Measurements from ENCODE around the gene PRSS56.
"Not testable (repeated sequence)": the region's sequence is repeated elsewhere in the genome, so short reads cannot be mapped to it uniquely, and the experiment has no call there.

The PRSS56 gene

DNA sequence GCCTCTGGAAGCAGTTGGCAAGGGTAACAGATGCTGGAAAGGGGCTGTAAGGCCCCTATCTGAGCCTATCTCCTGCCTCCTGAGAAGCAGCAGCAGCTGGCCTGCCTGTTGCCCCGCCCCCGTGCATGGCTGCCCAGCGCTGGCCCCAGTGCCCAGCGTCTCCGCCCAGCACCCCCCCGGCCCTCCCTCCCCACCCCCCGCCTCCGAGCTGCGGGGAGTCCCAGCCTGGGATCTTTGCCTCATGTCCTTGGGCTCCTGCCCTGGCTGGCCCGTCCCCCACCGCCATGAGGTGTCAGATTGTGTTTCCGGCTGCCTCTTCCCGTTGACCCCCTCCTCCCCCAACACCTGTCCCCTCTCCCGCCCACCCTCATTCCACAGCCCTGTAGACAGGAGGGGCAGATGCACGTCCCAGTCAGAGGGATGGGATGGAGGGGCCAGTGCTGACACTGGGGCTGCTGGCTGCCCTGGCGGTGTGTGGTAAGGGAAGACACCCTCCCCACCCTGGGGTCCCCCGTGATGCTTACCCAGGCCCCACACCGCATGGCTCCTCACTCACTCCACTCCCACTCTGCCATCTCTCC lies 5.7 kb downstream of the PRSS56 start, which contains the start of gene CHRND:
Gene CHRND, plus strand, starts transcription at position 370 of the 581 bp plus-strand sequence. Its CDS starts 56 bp downstream, at position 426.
- Mint-ChIP-seq H3K27ac (peak within 1 kb of the TSS; percentile 30), H3K4me3 (no peak within 1 kb of the TSS), H3K36me3 (no peaks in the 10 kb centered on the region), H3K27me3 (peaks cover 18% of the 10 kb centered on the region), H3K9me3 (no peaks in the 10 kb centered on the region), H3K4me1 (peaks cover 30% of the 10 kb centered on the region)

DNA sequence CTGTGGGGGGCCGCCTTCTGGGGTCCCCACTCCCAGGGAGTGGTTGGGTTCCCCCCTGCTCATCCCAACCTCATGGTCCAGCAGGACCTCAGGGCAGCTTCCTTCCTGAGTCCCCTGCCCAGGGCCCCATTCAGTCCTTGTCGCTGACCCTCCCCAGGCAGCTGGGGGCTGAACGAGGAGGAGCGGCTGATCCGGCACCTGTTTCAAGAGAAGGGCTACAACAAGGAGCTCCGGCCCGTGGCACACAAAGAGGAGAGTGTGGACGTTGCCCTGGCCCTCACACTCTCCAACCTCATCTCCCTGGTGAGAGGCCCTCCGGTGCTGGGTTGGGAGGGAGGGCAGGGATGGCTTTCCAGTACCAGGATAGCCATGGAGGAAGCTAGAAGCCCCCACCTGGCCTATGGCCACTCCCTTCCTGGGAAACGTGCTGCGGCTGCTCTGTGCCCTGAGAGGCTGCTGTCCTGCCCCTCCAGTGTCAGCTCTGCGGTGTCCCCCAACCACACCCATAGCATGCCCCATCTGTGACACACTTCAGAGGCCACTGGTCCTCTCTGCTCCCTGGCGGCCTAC lies 6.3 kb downstream of the PRSS56 start:
- Mint-ChIP-seq H3K27ac (no peak overlapping the region), H3K4me3 (no peak overlapping the region), H3K27me3 (peaks cover 17% of the 10 kb centered on the region)

DNA sequence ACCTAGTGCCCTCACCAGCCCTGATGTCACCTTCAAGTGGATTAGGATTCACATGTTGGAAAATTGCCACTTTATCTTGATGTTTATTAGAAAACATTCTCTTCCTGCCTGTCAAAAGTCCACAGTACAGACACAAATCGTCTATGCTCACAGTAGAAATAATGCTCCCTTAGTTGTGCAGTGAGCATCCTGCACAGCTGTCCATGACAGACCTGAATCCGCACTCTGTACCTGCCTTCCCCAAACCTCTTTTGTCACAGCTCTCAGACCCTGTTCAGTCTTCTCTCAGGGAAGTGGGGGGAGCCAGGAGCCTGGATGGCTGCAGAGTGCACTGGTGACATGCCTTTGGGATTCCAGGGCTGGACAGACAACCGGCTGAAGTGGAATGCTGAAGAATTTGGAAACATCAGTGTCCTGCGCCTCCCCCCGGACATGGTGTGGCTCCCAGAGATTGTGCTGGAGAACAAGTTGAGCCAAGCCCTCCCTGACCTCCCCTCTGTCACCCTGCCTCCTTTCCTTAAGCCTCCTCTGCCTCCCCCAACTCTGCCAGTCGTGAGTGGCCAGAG lies 7.8 kb downstream of the PRSS56 start:
- H3K36me3 Mint-ChIP-seq, result no peaks in the 10 kb centered on the region
- no peak overlapping the region for H3K4me3 Mint-ChIP-seq

More for the DNA sequence above, 6.3 kb downstream of the PRSS56 start:
- Mint-ChIP-seq H3K4me1 (peaks cover 28% of the 10 kb centered on the region), H3K9me3 (no peaks in the 10 kb centered on the region), H3K36me3 (no peaks in the 10 kb centered on the region)

DNA sequence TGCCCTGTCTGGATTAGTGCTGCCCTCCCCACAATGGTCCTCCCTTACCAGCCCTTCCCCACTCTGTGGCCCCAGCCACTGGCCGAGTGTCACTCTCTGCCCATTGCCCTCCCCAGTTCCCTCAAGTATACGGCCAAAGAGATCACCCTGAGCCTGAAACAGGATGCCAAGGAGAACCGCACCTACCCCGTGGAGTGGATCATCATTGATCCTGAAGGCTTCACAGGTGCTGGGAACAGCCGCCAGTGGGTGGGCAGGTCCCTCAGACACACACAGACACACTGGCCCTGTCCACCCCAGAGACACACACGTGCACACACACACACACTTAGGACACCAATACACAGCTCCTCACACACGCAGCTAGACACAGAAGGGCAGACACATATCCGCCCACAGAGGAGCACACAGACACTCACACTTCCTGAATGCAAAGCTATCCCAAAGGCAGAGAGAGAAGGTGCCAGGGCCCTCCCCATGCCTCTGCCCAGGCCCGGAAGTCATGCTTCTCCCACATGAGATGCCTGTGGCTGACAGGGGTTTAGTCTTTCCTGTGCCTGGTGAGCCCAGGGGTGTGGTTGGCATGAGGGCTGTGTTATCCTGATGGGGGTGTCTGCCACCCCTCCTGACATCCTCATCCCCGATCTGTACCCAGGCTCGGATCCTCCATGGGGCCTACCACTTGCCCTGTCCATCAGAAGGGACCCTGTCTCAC lies 8.7 kb downstream of the PRSS56 start:
- Mint-ChIP-seq H3K4me3 (no peak overlapping the region), H3K27ac (no peak overlapping the region), H3K9me3 (no peaks in the 10 kb centered on the region), H3K27me3 (peaks cover 16% of the 10 kb centered on the region), H3K4me1 (peaks cover 20% of the 10 kb centered on the region), H3K36me3 (no peaks in the 10 kb centered on the region)

More for the DNA sequence above, 7.8 kb downstream of the PRSS56 start:
- Mint-ChIP-seq H3K27ac (no peak overlapping the region), H3K27me3 (peaks cover 18% of the 10 kb centered on the region), H3K4me1 (peaks cover 24% of the 10 kb centered on the region), H3K9me3 (no peaks in the 10 kb centered on the region)

DNA sequence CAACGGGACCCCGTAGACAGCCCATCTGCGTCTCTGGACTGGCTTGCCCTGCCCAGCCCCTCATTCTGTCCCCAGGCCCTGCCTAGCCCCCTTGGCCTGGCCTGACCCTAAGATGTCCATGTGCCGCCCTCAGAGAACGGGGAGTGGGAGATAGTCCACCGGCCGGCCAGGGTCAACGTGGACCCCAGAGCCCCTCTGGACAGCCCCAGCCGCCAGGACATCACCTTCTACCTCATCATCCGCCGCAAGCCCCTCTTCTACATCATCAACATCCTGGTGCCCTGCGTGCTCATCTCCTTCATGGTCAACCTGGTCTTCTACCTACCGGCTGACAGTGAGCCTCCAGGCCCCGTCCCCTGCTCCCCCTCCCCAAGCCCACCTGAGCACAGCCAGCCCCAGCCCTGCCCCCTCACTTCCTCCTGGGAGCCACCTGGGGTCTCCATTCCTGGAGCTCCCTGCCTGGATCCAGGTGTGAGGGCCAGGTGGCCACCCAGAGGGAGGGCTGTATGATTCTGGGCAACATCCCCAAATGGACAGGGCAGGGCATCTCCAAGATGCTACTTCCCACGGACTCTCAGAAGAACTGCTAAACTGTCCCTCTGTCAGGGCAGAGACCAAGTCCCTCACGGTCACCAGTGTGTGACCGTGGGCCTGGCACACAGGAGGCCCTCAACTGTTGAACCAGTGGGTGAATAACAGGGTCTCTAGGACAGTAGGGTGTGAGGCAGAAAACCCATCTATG lies 9.8 kb downstream of the PRSS56 start:
- peaks cover 17% of the 10 kb centered on the region for H3K4me1 Mint-ChIP-seq
- peaks cover 10% of the 10 kb centered on the region for H3K27me3 Mint-ChIP-seq
- H3K27ac Mint-ChIP-seq, result no peak overlapping the region
- no peak overlapping the region for H3K4me3 Mint-ChIP-seq
- no peaks in the 10 kb centered on the region for H3K9me3 Mint-ChIP-seq
- no peaks in the 10 kb centered on the region for H3K36me3 Mint-ChIP-seq

DNA sequence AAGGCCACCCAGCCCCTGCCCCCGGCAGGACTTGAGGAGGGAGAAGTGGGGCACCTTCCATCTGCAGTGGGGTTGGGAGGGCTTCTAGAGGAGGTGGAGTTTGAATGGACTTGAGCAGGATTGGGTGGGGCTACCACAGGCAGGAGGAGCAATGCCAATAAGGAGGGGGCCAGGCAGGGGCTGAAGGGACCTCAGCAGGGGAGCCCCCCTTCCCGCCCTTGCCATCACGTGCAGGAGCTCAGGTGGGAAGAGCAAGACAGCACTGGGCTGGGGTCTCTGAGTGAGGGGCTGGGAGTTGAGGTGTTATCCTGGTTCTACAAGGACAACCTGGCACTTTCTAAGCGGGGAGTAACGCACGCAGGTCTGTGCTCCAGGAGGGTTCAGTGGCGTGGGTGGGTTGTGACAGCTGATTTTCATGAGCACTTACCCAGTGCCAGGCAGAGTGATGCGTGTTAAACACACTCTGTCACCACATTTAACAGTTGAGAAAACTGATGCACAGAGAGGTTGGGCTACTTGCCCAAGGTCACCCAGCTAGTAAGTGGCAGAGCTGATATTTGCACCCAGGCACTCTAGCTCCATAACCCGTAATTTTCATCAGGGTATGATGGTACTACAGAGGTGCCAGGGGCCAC lies 10.6 kb downstream of the PRSS56 start:
- no peaks in the 10 kb centered on the region for H3K36me3 Mint-ChIP-seq
- no peaks in the 10 kb centered on the region for H3K9me3 Mint-ChIP-seq
- H3K4me1 Mint-ChIP-seq, result peaks cover 17% of the 10 kb centered on the region
- peaks cover 10% of the 10 kb centered on the region for H3K27me3 Mint-ChIP-seq
- no peak overlapping the region for H3K27ac Mint-ChIP-seq
- no peak overlapping the region for H3K4me3 Mint-ChIP-seq

DNA sequence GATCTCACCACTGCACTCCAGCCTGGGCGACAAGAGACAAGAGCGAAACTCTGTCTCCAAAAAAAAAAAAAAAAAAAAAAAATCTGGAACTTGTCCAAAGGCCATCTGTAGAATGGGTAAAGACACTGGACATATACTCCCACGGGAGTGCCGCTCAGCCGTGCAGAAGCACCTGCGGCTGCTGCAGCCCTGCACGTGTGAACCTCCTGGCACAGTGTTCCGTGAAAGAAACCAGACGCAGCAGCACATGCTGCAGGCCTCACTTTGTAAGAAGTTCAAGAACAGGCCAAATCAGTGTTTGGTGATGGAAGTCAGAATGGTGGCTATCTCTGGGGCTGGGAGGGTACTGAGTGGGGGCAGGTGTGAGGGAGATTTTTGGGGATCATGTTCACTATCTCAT lies 12.2 kb downstream of the PRSS56 start:
- no peaks in the 10 kb centered on the region for H3K9me3 Mint-ChIP-seq
- H3K27ac Mint-ChIP-seq, result no peak overlapping the region
- peaks cover 14% of the 10 kb centered on the region for H3K27me3 Mint-ChIP-seq
- H3K36me3 Mint-ChIP-seq, result no peaks in the 10 kb centered on the region
- H3K4me1 Mint-ChIP-seq, result peaks cover 17% of the 10 kb centered on the region
- no peak overlapping the region for H3K4me3 Mint-ChIP-seq

DNA sequence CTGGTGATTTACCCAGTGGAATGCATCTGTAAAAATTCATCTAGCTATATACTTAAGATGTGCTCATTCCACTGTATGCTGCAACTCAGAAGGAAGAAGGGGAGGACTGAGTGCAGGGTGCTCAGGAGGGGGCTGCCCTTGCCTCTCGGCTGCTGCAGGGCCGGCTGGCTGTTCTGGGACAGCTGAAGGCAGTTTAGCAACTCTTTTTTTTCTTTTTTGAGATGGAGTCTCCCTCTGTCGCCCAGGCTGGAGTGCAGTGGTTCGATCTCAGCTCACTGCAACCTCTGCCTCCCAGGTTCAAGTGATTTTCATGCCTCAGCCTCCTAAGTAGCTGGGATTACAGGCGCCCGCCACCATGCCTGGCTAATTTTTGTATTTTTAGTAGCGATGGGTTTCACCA lies 12.6 kb downstream of the PRSS56 start:
- Mint-ChIP-seq H3K4me1 (peaks cover 16% of the 10 kb centered on the region), H3K27me3 (peaks cover 13% of the 10 kb centered on the region)
- not testable (repeated sequence) for H3K9me3 Mint-ChIP-seq, H3K36me3 Mint-ChIP-seq, H3K27ac Mint-ChIP-seq, H3K4me3 Mint-ChIP-seq

DNA sequence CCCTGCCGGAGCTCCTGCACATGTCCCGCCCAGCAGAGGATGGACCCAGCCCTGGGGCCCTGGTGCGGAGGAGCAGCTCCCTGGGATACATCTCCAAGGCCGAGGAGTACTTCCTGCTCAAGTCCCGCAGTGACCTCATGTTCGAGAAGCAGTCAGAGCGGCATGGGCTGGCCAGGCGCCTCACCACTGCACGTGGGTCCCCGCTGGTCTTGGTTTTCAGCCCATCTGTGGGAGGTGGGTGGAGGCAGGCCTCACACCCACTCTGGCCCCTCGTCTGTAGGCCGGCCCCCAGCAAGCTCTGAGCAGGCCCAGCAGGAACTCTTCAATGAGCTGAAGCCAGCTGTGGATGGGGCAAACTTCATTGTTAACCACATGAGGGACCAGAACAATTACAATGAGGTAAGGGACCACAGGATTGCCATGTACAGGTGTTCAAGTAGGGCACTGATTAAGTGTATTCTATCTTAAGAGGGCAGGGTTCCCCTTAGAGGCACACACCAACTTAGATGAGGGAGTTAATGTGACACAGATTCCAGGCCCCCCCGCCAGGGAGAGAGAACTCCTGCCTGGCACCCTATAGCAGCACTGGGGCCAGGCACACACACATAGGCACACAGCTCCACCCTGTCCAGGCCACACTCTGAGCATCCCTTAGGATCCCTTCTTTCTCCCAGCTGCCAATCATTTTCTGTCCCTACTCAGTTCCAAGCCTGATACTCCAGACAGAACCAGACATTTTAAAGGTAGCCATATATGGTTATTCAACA lies 13.9 kb downstream of the PRSS56 start:
- Mint-ChIP-seq H3K9me3 (no peaks in the 10 kb centered on the region), H3K27me3 (peaks cover 5% of the 10 kb centered on the region), H3K4me3 (no peak overlapping the region)

DNA sequence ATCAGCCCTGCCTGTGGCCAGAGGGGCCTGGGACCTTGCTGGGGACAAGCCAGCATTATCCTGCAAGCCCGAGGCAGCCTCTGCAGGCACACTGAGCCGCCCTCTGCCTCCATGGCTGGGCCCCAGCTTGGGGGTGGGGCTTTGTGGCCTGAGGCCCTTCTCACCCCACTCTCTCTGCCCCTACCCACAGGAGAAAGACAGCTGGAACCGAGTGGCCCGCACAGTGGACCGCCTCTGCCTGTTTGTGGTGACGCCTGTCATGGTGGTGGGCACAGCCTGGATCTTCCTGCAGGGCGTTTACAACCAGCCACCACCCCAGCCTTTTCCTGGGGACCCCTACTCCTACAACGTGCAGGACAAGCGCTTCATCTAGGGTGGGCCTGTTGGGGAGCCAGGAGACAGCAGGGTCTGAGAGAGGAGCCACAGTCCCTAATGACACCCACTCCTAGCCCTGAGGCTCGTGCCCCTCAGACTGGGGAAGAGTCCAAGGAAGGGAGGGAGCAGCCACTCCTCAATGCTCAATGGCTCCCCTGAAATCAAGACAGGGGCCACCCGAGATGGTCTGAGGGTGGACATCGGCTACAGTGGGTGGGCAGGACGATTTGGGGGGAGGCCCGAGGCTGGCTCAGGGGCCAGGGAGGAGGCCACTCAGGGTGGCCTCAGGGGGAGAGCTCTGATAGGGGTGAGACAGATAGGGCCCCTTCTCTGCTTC lies 14.9 kb downstream of the PRSS56 start:
- Mint-ChIP-seq H3K27ac (no peak overlapping the region), H3K27me3 (peaks cover 5% of the 10 kb centered on the region), H3K4me1 (peaks cover 5% of the 10 kb centered on the region), H3K9me3 (no peaks in the 10 kb centered on the region), H3K4me3 (no peak overlapping the region), H3K36me3 (no peaks in the 10 kb centered on the region)

More for the DNA sequence above, 13.9 kb downstream of the PRSS56 start:
- Mint-ChIP-seq H3K27ac (no peak overlapping the region), H3K36me3 (no peaks in the 10 kb centered on the region), H3K4me1 (peaks cover 8% of the 10 kb centered on the region)

DNA sequence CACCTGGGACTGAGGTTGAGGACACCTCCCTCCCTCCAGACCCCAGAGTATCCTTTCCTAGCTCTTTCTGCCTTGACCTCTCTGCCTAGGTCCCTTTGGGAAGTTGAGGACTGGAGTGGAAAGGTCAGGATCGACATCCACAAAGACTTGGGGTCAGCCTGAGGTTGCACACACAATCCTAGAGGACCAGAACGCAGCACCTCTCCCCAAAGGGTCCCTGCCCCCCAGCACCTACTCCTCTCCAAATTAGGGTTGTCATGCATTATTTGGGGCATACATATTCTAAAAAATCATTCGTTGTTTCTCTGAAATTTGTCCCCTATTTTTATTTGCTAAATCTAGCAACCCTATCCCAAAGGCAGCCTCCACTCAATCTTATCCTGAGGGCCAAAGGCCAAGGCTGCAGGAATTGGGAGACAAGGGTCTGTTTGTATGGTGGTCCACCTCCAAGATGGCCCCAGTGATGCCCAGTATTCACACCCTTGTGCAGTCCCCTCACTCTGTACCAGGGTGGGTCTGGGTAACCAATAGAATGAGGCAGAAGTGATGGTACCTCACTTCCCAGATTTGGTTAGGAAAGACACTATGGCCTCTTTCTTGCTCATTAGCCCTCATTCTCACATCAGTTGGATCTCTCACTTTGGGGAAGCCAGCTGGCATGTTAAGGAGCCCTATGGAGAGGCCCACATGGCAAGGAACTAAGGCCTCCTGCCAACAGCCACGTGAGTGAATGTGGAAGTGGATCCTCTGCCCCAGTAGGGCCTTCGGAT lies 15.8 kb downstream of the PRSS56 start:
- Mint-ChIP-seq H3K27ac (no peak overlapping the region), H3K4me1 (peaks cover 5% of the 10 kb centered on the region), H3K36me3 (no peaks in the 10 kb centered on the region), H3K4me3 (no peak overlapping the region), H3K9me3 (no peaks in the 10 kb centered on the region), H3K27me3 (peaks cover 5% of the 10 kb centered on the region)

DNA sequence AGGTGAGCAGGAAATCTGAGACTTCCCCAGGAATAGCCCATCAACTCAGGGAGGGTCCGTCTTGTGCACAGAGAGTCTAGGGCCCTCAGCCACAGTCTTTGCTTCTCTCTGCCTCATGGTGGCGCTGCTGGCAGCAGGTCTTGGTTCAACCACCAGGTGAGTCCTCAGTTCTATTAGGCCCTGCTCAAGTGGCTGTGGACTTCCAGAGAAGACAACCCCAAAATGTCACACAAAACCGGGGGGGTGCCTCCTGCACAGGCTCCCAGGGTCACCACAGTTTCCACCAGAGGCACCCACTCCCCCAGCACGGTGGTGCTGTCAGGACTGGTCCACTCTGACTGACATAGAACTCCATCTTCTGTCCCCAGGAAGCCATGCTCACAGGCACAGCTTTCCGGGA lies 16.9 kb downstream of the PRSS56 start:
- Mint-ChIP-seq H3K36me3 (no peaks in the 10 kb centered on the region), H3K4me3 (no peak overlapping the region), H3K27ac (no peak overlapping the region), H3K9me3 (no peaks in the 10 kb centered on the region), H3K4me1 (peaks cover 6% of the 10 kb centered on the region), H3K27me3 (peaks cover 5% of the 10 kb centered on the region)

DNA sequence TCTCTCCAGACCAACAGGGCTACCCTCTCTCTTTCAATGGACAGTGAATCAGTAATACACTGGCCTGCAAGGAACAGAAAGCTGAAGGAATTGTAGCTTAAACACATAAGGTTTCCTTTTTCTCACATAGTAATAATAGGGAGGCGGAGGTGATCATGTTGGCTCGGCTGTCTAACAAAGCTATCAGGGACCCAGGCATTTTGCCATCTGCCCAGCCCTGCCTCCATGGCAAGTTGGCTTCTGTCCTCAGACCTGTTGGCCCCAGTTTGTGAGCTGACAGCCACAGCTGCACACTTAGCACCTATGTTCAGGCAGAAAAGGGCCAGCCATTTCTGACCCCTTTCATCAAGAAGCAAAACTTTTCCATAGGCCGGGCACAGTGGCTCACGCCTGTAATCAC lies 17.3 kb downstream of the PRSS56 start:
- no peaks in the 10 kb centered on the region for H3K9me3 Mint-ChIP-seq
- H3K4me1 Mint-ChIP-seq, result peaks cover 10% of the 10 kb centered on the region
- H3K4me3 Mint-ChIP-seq, result no peak overlapping the region
- peaks cover 5% of the 10 kb centered on the region for H3K27me3 Mint-ChIP-seq
- no peak overlapping the region for H3K27ac Mint-ChIP-seq
- H3K36me3 Mint-ChIP-seq, result no peaks in the 10 kb centered on the region
